ENCODE data around the gene ZNF544.

DNA sequence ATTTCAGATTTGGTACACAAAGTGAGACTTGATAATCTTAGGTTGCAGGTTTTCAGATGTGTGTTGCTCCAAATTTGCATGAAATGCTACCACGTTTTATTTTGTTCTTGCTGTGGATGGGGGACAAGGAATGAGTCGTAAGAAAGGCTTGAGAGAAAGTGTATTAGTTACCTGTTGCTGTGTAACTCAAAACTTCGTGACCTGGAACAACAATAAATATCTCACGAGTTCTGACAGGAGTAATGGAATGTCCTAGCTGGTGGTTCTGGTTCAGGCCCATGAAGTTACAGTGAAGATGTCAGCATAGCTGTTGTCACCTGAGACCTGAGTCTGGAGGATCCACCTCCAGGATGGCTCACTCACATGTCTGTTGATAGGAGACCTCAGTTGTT lies 51.2 kb downstream of the ZNF544 start:
- TF ChIP-seq, protein P1, sequence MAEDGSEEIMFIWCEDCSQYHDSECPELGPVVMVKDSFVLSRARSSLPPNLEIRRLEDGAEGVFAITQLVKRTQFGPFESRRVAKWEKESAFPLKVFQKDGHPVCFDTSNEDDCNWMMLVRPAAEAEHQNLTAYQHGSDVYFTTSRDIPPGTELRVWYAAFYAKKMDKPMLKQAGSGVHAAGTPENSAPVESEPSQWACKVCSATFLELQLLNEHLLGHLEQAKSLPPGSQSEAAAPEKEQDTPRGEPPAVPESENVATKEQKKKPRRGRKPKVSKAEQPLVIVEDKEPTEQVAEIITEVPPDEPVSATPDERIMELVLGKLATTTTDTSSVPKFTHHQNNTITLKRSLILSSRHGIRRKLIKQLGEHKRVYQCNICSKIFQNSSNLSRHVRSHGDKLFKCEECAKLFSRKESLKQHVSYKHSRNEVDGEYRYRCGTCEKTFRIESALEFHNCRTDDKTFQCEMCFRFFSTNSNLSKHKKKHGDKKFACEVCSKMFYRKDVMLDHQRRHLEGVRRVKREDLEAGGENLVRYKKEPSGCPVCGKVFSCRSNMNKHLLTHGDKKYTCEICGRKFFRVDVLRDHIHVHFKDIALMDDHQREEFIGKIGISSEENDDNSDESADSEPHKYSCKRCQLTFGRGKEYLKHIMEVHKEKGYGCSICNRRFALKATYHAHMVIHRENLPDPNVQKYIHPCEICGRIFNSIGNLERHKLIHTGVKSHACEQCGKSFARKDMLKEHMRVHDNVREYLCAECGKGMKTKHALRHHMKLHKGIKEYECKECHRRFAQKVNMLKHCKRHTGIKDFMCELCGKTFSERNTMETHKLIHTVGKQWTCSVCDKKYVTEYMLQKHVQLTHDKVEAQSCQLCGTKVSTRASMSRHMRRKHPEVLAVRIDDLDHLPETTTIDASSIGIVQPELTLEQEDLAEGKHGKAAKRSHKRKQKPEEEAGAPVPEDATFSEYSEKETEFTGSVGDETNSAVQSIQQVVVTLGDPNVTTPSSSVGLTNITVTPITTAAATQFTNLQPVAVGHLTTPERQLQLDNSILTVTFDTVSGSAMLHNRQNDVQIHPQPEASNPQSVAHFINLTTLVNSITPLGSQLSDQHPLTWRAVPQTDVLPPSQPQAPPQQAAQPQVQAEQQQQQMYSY (CRISPR knock-in tag; IDR thresholded peaks at IDR 0.05), result no peak
- TF ChIP-seq NR1H2 (CRISPR knock-in tag; IDR thresholded peaks at IDR 0.05), result no peak
- TF ChIP-seq, protein P2, sequence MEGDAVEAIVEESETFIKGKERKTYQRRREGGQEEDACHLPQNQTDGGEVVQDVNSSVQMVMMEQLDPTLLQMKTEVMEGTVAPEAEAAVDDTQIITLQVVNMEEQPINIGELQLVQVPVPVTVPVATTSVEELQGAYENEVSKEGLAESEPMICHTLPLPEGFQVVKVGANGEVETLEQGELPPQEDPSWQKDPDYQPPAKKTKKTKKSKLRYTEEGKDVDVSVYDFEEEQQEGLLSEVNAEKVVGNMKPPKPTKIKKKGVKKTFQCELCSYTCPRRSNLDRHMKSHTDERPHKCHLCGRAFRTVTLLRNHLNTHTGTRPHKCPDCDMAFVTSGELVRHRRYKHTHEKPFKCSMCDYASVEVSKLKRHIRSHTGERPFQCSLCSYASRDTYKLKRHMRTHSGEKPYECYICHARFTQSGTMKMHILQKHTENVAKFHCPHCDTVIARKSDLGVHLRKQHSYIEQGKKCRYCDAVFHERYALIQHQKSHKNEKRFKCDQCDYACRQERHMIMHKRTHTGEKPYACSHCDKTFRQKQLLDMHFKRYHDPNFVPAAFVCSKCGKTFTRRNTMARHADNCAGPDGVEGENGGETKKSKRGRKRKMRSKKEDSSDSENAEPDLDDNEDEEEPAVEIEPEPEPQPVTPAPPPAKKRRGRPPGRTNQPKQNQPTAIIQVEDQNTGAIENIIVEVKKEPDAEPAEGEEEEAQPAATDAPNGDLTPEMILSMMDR (IDR thresholded peaks at IDR 0.05), result no peak
- TF ChIP-seq GABPB1 (CRISPR knock-in tag; IDR thresholded peaks at IDR 0.05), result no peak
- TF ChIP-seq SP1 (CRISPR knock-in tag; conservative IDR thresholded peaks at IDR 0.05), result no peak
- TF ChIP-seq, protein P3, sequence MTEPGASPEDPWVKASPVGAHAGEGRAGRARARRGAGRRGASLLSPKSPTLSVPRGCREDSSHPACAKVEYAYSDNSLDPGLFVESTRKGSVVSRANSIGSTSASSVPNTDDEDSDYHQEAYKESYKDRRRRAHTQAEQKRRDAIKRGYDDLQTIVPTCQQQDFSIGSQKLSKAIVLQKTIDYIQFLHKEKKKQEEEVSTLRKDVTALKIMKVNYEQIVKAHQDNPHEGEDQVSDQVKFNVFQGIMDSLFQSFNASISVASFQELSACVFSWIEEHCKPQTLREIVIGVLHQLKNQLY (CRISPR knock-in tag; IDR thresholded peaks at IDR 0.05), result no peak
- no peak for TF ChIP-seq ZNF138 (CRISPR knock-in tag; conservative IDR thresholded peaks at IDR 0.05)
- no peak for TF ChIP-seq HMGA2 (CRISPR knock-in tag; IDR thresholded peaks at IDR 0.05)
- TF ChIP-seq, protein P4, sequence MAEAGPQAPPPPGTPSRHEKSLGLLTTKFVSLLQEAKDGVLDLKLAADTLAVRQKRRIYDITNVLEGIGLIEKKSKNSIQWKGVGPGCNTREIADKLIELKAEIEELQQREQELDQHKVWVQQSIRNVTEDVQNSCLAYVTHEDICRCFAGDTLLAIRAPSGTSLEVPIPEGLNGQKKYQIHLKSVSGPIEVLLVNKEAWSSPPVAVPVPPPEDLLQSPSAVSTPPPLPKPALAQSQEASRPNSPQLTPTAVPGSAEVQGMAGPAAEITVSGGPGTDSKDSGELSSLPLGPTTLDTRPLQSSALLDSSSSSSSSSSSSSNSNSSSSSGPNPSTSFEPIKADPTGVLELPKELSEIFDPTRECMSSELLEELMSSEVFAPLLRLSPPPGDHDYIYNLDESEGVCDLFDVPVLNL (CRISPR knock-in tag; IDR thresholded peaks at IDR 0.05; ENCODE audit: borderline replicate concordance, low read depth), result no peak
- TF ChIP-seq USF2 (CRISPR knock-in tag; IDR thresholded peaks at IDR 0.05), result no peak

Measured in WTC11 (cell line).